HepG2 (cell line): Measurements from ENCODE around the gene EVA1A. TPM values are rescaled to one million over a fixed set of nuclear protein-coding genes. Genes with fewer than 3 reads are reported as not detected.

Source experiments
- ATAC-seq: fragments of 200-7000 bp; cut with Tn5 transposase; 3 replicates; pipeline ENCODE4 v1.9.1; 2020; ENCODE audit warnings: mild to moderate bottlenecking, moderate library complexity
- BruUV-seq: library from RNA; stranded (reverse); fragments of 400-500 nt; replicated peaks from 2 replicates; lab custom pipeline; 2021; lab: Mats Ljungman, UMichigan
- CTCF ChIA-PET: fragments of 300-600 bp; formaldehyde crosslinking; extraction: SDS; loops from one replicate; lab custom pipeline; 2021; ENCODE audit warnings: low total read pairs, inconsistent platforms, low intra/inter-chr PET ratio; lab: Yijun Ruan, JAX
- POLR2A ChIA-PET: fragments of 350-600 bp; sonication (Branson Sonifier 250); formaldehyde crosslinking; loops from one replicate; lab custom pipeline; 2020; ENCODE audit warnings: antibody characterized with exemption, inconsistent platforms; lab: Yijun Ruan, JAX
- DNase-seq: peaks from one replicate; pipeline ENCODE4 v3.0.0-alpha.2; 2015; ENCODE audit warnings: low spot score
- FAIRE-seq: peaks from 3 replicates; lab custom pipeline; 2011; peaks lifted over from hg19 to GRCh38; lab: Jason Lieb, UNC
- H2AFZ ChIP-seq: one replicate; pipeline ENCODE4 v1.6.1; 2011; ENCODE audit warnings: low read length, inconsistent platforms
- H3K27ac ChIP-seq: fragments of 300-600 bp; 3 replicates; pipeline ENCODE4 v1.8.0; 2011; ENCODE audit warnings: mixed run types, mild to moderate bottlenecking, mixed read lengths, low read length, inconsistent platforms; ENCODE audit not compliant: insufficient read depth; ENCODE audit errors: extremely low read length
- H3K27me3 ChIP-seq, 2 experiments: fragments of 200-600 bp in 1 of 2; 2 replicates in 1 of 2; 3 replicates in 1 of 2; pipeline versions ENCODE4 v1.6.0 to v1.8.0; 2011; ENCODE audit warnings: low read length in 2 of 2, mild to moderate bottlenecking in 2 of 2, moderate library complexity in 2 of 2, inconsistent platforms in 1 of 2; ENCODE audit not compliant: insufficient read depth in 2 of 2, control insufficient read depth in 1 of 2
- H3K36me3 ChIP-seq, 2 experiments: fragments of 200-600 bp in 1 of 2; replicated peaks in 1 of 2; 2 replicates in 1 of 2; 3 replicates in 1 of 2; pipeline versions ENCODE4 v1.5.1 to v1.8.0; 2011; ENCODE audit warnings: low read length in 2 of 2, inconsistent platforms in 1 of 2; ENCODE audit not compliant: insufficient read depth in 2 of 2, control insufficient read depth in 1 of 2
- H3K4me1 ChIP-seq: 2 replicates; pipeline ENCODE4 v1.5.1; 2012; ENCODE audit warnings: low read length, inconsistent platforms; ENCODE audit not compliant: insufficient read depth
- H3K4me2 ChIP-seq: 2 replicates; pipeline ENCODE4 v1.6.0; 2011; ENCODE audit warnings: low read depth, low read length, inconsistent platforms
- H3K4me3 ChIP-seq, 3 experiments: fragments of 200-600 bp in 1 of 3; sonication (generic), shearing (Covaris generic) in 1 of 3; replicated peaks in 1 of 3; 2 replicates each; pipeline ENCODE4 v1.5.1; 2011 to 2016; ENCODE audit warnings: low read length in 3 of 3, inconsistent platforms in 2 of 3, low read depth in 2 of 3, mild to moderate bottlenecking in 2 of 3, control low read depth in 1 of 3, mixed read lengths in 1 of 3; ENCODE audit not compliant: insufficient read depth in 1 of 3
- H3K79me2 ChIP-seq: one replicate; pipeline ENCODE4 v1.6.1; 2011; ENCODE audit warnings: low read length, inconsistent platforms; ENCODE audit not compliant: insufficient read depth
- H3K9ac ChIP-seq: 2 replicates; pipeline ENCODE4 v1.6.0; 2011; ENCODE audit warnings: mild to moderate bottlenecking, low read depth, low read length, inconsistent platforms; ENCODE audit not compliant: insufficient read depth
- H3K9me3 ChIP-seq: 2 replicates; pipeline ENCODE4 v1.5.1; 2012; ENCODE audit warnings: mild to moderate bottlenecking, low read length
- H4K20me1 ChIP-seq: 2 replicates; pipeline ENCODE4 v1.6.0; 2011; ENCODE audit warnings: inconsistent platforms, mild to moderate bottlenecking, low read length, moderate library complexity; ENCODE audit not compliant: insufficient read depth
- POLR2A ChIP-seq, 2 experiments: IDR thresholded peaks; 2 replicates each; pipeline ENCODE4 v1.6.1; 2011; ENCODE audit warnings: low read depth in 2 of 2, low read length in 2 of 2, mild to moderate bottlenecking in 1 of 2, moderate library complexity in 1 of 2; ENCODE audit not compliant: insufficient read depth in 1 of 2
- PTBP1 ChIP-seq: fragments of 200-400 bp; formaldehyde crosslinking; IDR thresholded peaks from 2 replicates; pipeline ENCODE4 v1.6.1; 2018; ENCODE audit warnings: low read length, low read depth; ENCODE audit not compliant: poor library complexity, severe bottlenecking
- SATB2 ChIP-seq: sonication (generic); formaldehyde crosslinking; IDR thresholded peaks from 2 replicates; pipeline ENCODE4 v1.5.0; 2020; ENCODE audit warnings: missing genetic modification reagents
- TEAD3 ChIP-seq: optimal IDR thresholded peaks from 2 replicates; pipeline ENCODE3; 2016; ENCODE audit warnings: borderline replicate concordance
- ZMYM3 ChIP-seq: sonication (generic); formaldehyde crosslinking; IDR thresholded peaks from 2 replicates; pipeline ENCODE4 v1.5.1; 2020; ENCODE audit warnings: mild to moderate bottlenecking, missing genetic modification reagents
- ZNF3 ChIP-seq: IDR thresholded peaks from 2 replicates; pipeline ENCODE4 v1.7.0; 2017; ENCODE audit warnings: inconsistent platforms
- ZNF589 ChIP-seq: sonication (generic); formaldehyde crosslinking; conservative IDR thresholded peaks from 2 replicates; pipeline ENCODE4 v1.8.0; 2022; ENCODE audit warnings: mild to moderate bottlenecking, moderate library complexity, missing genetic modification reagents
- ZNF724P ChIP-seq: sonication (generic); formaldehyde crosslinking; IDR thresholded peaks from 2 replicates; pipeline ENCODE4 v1.8.0; 2022; ENCODE audit warnings: missing genetic modification reagents, borderline replicate concordance
- WGBS: methylation state at CpG from one replicate; pipeline ENCODE4 v1.1.6; 2017; ENCODE audit warnings: low lambda C conversion rate; 5-methylcytosine and 5-hydroxymethylcytosine counted together
- in situ Hi-C: cut with HindIII; loops from 2 replicates; pipeline ENCODE4 v1.10.0; 2017; ENCODE audit warnings: low pct_unique_long_range_greater_than_20kb; ENCODE audit not compliant: extremely low pct_ligation_motif_present
- intact Hi-C: fragments of 100-400 bp; cut with micrococcal nuclease; formaldehyde crosslinking; loops from one replicate; pipeline ENCODE4 v1.10.0; 2022; ENCODE audit not compliant: unreplicated experiment
- polyA plus RNA-seq, 8 experiments: library from polyadenylated mRNA; depleted of rRNA in 3 of 8; stranded (reverse) in 7 of 8; unstranded in 1 of 8; fragments of >200 nt; fragmentation: Illumina TruSeq in 4 of 8; extraction: Trizol in 4 of 8; gene quantifications; 2 replicates each; pipeline versions ENCODE4 v1.2.1 to v1.2.3, GENCODE V29; 2011 to 2016; ENCODE audit warnings: low read depth in 4 of 8, missing spikeins in 1 of 8, mixed read lengths in 1 of 8; ENCODE audit not compliant: insufficient read depth in 1 of 8
- total RNA-seq, 5 experiments: library from RNA; depleted of rRNA; stranded (reverse); fragments of >200 nt; fragmentation: Illumina TruSeq; extraction: Trizol; gene quantifications; 2 replicates each; pipeline ENCODE4 v1.2.3, GENCODE V29; 2016; ENCODE audit warnings: low read depth in 1 of 5
- TF ChIP-seq, protein P1 (sequence below): sonication (generic); formaldehyde crosslinking; conservative IDR thresholded peaks from 2 replicates; pipeline ENCODE4 v1.8.1; 2023; ENCODE audit warnings: missing genetic modification reagents
- TF ChIP-seq, protein P2 (sequence below): sonication (generic); formaldehyde crosslinking; IDR thresholded peaks from 2 replicates; pipeline ENCODE4 v1.5.1; 2020; ENCODE audit warnings: missing genetic modification reagents, mild to moderate bottlenecking, borderline replicate concordance
- TF ChIP-seq, protein P3 (sequence below): IDR thresholded peaks from 2 replicates; pipeline ENCODE4 v1.6.1; 2016
- TF ChIP-seq, protein P4 (sequence below): sonication (generic); formaldehyde crosslinking; IDR thresholded peaks from 2 replicates; pipeline ENCODE4 v1.4.0; 2020; ENCODE audit warnings: mild to moderate bottlenecking, missing genetic modification reagents
- TF ChIP-seq, protein P5 (sequence below): sonication (generic); formaldehyde crosslinking; conservative IDR thresholded peaks from 2 replicates; pipeline ENCODE4 v1.4.0; 2020; ENCODE audit warnings: missing genetic modification reagents
- TF ChIP-seq, protein P6 (sequence below): sonication (generic); formaldehyde crosslinking; IDR thresholded peaks from 2 replicates; pipeline ENCODE4 v1.5.1; 2020; ENCODE audit warnings: mild to moderate bottlenecking, moderate library complexity, missing genetic modification reagents

The EVA1A gene
- total and polyA plus RNA-seq, 2 of the 13 experiments (the other 11 are each of a cell fraction or from before 2014, with no cell fraction given): 57.5 to 57.8 TPM

DNA sequence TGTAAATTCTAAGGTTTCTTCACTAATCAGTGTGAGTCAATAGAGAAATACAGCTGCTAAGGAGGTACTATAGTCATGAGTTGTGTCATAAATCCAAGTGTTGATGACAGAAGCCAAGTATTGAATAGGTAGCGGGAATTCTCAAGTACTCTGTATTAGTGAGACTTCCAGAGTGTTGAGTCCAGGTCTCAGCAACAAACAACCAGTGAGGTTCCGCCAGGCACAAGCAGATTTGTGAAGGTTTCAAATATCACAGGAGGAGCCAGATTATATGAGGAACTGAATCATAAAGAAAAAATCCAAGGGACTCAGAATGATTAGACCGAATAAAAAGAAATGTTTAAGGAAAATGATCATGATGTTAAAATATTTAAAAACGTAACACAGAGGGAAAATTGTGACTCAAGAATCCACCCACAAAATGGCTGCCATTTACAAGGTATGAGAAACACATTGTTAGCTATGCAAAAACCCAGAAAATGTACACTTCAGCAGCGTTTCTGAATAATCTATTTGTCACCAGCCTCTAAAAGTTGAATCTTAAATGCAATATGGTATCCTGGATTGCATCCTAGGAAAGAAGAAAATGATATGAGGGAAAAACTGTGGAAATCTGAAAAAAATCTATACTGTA is 27.3 kb upstream of the EVA1A start (continued):
- TF ChIP-seq, protein P1, sequence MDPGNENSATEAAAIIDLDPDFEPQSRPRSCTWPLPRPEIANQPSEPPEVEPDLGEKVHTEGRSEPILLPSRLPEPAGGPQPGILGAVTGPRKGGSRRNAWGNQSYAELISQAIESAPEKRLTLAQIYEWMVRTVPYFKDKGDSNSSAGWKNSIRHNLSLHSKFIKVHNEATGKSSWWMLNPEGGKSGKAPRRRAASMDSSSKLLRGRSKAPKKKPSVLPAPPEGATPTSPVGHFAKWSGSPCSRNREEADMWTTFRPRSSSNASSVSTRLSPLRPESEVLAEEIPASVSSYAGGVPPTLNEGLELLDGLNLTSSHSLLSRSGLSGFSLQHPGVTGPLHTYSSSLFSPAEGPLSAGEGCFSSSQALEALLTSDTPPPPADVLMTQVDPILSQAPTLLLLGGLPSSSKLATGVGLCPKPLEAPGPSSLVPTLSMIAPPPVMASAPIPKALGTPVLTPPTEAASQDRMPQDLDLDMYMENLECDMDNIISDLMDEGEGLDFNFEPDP (CRISPR knock-in tag): no peak
- TF ChIP-seq, protein P2, sequence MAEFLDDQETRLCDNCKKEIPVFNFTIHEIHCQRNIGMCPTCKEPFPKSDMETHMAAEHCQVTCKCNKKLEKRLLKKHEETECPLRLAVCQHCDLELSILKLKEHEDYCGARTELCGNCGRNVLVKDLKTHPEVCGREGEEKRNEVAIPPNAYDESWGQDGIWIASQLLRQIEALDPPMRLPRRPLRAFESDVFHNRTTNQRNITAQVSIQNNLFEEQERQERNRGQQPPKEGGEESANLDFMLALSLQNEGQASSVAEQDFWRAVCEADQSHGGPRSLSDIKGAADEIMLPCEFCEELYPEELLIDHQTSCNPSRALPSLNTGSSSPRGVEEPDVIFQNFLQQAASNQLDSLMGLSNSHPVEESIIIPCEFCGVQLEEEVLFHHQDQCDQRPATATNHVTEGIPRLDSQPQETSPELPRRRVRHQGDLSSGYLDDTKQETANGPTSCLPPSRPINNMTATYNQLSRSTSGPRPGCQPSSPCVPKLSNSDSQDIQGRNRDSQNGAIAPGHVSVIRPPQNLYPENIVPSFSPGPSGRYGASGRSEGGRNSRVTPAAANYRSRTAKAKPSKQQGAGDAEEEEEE (CRISPR knock-in tag): no peak

DNA sequence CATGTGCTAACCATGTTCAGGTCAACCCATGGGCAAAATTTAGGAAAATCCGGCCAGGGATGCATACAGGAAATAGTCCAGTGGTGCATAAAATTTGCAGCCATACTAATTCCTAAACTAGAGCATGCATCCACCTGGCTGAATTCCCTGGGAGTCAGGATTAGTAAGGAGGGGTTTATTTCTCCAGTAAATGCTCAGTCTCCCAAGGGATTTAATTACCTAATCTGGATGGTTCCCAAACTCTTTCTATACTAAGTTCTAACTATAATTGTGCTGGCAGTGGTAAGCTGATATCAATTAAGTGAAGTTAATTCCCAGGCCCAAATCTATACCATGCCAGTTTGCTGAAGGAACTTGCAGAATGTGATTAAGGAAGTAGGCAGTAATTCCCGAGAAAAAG is 26.2 kb upstream of the EVA1A start:
- Histone ChIP-seq H4K20me1 (no peaks in the 10 kb centered on the region), H2AFZ (no peak overlapping the region), H3K4me3 (no peak overlapping the region), H3K9me3 (no peaks in the 10 kb centered on the region), H3K4me1 (peaks cover 17% of the 10 kb centered on the region), H3K79me2 (no peaks in the 10 kb centered on the region), H3K27ac (no peak overlapping the region), H3K36me3 (no peaks in the 10 kb centered on the region), H3K4me2 (no peak overlapping the region), H3K27me3 (no peaks in the 10 kb centered on the region; a peak in 1 of 5 replicates), H3K9ac (no peak overlapping the region)
- BruUV-seq: no TSS peak
- intact Hi-C loops: no loop called here
- ChIA-PET CTCF (no interaction called here), POLR2A (no interaction called here)
- in situ Hi-C loops: no loop called here
- WGBS: 32% methylated on average over 2 of the region's 2 CpGs
- DNase-seq (no peak), ATAC-seq (no peak), FAIRE-seq (no peak)
- TF ChIP-seq PTBP1: no peak
- TF ChIP-seq SATB2 (CRISPR knock-in tag): no peak
- TF ChIP-seq POLR2A (IDR thresholded peaks at IDR 0.05; ENCODE audit: insufficient read depth in 1 of 2, low read depth in 2 of 2, low read length in 2 of 2): no peak
- TF ChIP-seq, protein P3, sequence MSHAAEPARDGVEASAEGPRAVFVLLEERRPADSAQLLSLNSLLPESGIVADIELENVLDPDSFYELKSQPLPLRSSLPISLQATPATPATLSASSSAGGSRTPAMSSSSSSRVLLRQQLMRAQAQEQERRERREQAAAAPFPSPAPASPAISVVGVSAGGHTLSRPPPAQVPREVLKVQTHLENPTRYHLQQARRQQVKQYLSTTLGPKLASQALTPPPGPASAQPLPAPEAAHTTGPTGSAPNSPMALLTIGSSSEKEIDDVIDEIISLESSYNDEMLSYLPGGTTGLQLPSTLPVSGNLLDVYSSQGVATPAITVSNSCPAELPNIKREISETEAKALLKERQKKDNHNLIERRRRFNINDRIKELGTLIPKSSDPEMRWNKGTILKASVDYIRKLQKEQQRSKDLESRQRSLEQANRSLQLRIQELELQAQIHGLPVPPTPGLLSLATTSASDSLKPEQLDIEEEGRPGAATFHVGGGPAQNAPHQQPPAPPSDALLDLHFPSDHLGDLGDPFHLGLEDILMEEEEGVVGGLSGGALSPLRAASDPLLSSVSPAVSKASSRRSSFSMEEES (CRISPR knock-in tag): no peak
- TF ChIP-seq, protein P4, sequence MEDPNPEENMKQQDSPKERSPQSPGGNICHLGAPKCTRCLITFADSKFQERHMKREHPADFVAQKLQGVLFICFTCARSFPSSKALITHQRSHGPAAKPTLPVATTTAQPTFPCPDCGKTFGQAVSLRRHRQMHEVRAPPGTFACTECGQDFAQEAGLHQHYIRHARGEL: no peak
- no peak for TF ChIP-seq ZNF724P (CRISPR knock-in tag)
- TF ChIP-seq TEAD3 (CRISPR knock-in tag): no peak
- TF ChIP-seq, protein P5, sequence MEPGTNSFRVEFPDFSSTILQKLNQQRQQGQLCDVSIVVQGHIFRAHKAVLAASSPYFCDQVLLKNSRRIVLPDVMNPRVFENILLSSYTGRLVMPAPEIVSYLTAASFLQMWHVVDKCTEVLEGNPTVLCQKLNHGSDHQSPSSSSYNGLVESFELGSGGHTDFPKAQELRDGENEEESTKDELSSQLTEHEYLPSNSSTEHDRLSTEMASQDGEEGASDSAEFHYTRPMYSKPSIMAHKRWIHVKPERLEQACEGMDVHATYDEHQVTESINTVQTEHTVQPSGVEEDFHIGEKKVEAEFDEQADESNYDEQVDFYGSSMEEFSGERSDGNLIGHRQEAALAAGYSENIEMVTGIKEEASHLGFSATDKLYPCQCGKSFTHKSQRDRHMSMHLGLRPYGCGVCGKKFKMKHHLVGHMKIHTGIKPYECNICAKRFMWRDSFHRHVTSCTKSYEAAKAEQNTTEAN (CRISPR knock-in tag): no peak
- TF ChIP-seq ZMYM3 (CRISPR knock-in tag): no peak
- TF ChIP-seq ZNF3 (CRISPR knock-in tag): no peak
- TF ChIP-seq, protein P6, sequence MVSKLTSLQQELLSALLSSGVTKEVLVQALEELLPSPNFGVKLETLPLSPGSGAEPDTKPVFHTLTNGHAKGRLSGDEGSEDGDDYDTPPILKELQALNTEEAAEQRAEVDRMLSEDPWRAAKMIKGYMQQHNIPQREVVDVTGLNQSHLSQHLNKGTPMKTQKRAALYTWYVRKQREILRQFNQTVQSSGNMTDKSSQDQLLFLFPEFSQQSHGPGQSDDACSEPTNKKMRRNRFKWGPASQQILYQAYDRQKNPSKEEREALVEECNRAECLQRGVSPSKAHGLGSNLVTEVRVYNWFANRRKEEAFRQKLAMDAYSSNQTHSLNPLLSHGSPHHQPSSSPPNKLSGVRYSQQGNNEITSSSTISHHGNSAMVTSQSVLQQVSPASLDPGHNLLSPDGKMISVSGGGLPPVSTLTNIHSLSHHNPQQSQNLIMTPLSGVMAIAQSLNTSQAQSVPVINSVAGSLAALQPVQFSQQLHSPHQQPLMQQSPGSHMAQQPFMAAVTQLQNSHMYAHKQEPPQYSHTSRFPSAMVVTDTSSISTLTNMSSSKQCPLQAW (CRISPR knock-in tag): no peak
- TF ChIP-seq ZNF589 (CRISPR knock-in tag): no peak
